ENCODE measurements around the gene GJA1. TPM values are rescaled to one million over a fixed set of nuclear protein-coding genes. Genes with fewer than 3 reads are reported as not detected.

The GJA1 gene
- polyA plus RNA-seq, 1 donor (not counting 4 experiments of a cell fraction or from before 2014, with no cell fraction given): 164 TPM

- Histone ChIP-seq H4K20me1 (ENCODE audit: control insufficient read depth, extremely low read depth, insufficient read depth, low read length) (no peaks in the 10 kb centered on the region), H3K27me3 (ENCODE audit: control insufficient read depth, extremely low read depth, insufficient read depth, low read length) (no peaks in the 10 kb centered on the region), H3K36me3 (ENCODE audit: control insufficient read depth in 2 of 2, extremely low read depth in 1 of 2, insufficient read depth in 2 of 2, low read length in 2 of 2) (peaks cover 0 to 8% of the 10 kb centered on the region in 2 experiments), H2AFZ (ENCODE audit: control insufficient read depth, low read length) (no peak overlapping the region), H3K4me1 (ENCODE audit: control insufficient read depth, extremely low read depth, insufficient read depth, low read length) (peaks cover 4% of the 10 kb centered on the region), H3K4me3 (ENCODE audit: control insufficient read depth in 2 of 3, extremely low read depth in 1 of 3, insufficient read depth in 2 of 3, low read depth in 1 of 3, low read length in 3 of 3) (no peak overlapping the region), H3K79me2 (ENCODE audit: control insufficient read depth, insufficient read depth, low read length) (peaks cover 12% of the 10 kb centered on the region), H3K9ac (ENCODE audit: control insufficient read depth, extremely low read depth, insufficient read depth, low read length) (no peak overlapping the region), H3K4me2 (ENCODE audit: control insufficient read depth, extremely low read depth, insufficient read depth, low read depth, low read length) (no peak overlapping the region), H3K9me1 (ENCODE audit: control insufficient read depth, extremely low read depth, insufficient read depth, low read length) (no peaks in the 10 kb centered on the region), H3K9me3 (ENCODE audit: control insufficient read depth, low read depth, low read length) (no peaks in the 10 kb centered on the region), H3K27ac (ENCODE audit: control insufficient read depth, insufficient read depth, low read length) (no peak overlapping the region)
- no peak for FAIRE-seq
- no peak for DNase-seq (ENCODE audit: low read depth, low spot score)
- TF ChIP-seq CTCF (optimal IDR thresholded peaks at IDR 0.05 in 1 of 3, IDR thresholded peaks at IDR 0.05 in 1 of 3, conservative IDR thresholded peaks at IDR 0.05 in 1 of 3; ENCODE audit: extremely low read depth in 1 of 3, insufficient read depth in 2 of 3, low read length in 3 of 3) (no peak), EZH2 (IDR thresholded peaks at IDR 0.05; ENCODE audit: low read length) (no peak)
- dilution Hi-C loops (cut with MboI; ENCODE audit: extremely low pct_ligation_motif_present, low sequenced_read_pairs): no loop called here
These were observed 15.8 kb downstream of the GJA1 start for GRCh38 chr6:121451250-121451649.

- Histone ChIP-seq H3K9ac (ENCODE audit: control insufficient read depth, extremely low read depth, insufficient read depth, low read length) (no peak overlapping the region), H2AFZ (ENCODE audit: control insufficient read depth, low read length) (no peak overlapping the region), H3K27me3 (ENCODE audit: control insufficient read depth, extremely low read depth, insufficient read depth, low read length) (no peaks in the 10 kb centered on the region), H3K4me3 (ENCODE audit: control insufficient read depth in 2 of 3, extremely low read depth in 1 of 3, insufficient read depth in 2 of 3, low read depth in 1 of 3, low read length in 3 of 3) (no peak overlapping the region), H3K79me2 (ENCODE audit: control insufficient read depth, insufficient read depth, low read length) (peaks cover 2% of the 10 kb centered on the region), H3K36me3 (ENCODE audit: control insufficient read depth in 2 of 2, extremely low read depth in 1 of 2, insufficient read depth in 2 of 2, low read length in 2 of 2) (no peaks in the 10 kb centered on the region), H3K4me2 (ENCODE audit: control insufficient read depth, extremely low read depth, insufficient read depth, low read depth, low read length) (no peak overlapping the region), H4K20me1 (ENCODE audit: control insufficient read depth, extremely low read depth, insufficient read depth, low read length) (no peaks in the 10 kb centered on the region), H3K9me1 (ENCODE audit: control insufficient read depth, extremely low read depth, insufficient read depth, low read length) (no peaks in the 10 kb centered on the region), H3K4me1 (ENCODE audit: control insufficient read depth, extremely low read depth, insufficient read depth, low read length) (no peaks in the 10 kb centered on the region), H3K9me3 (ENCODE audit: control insufficient read depth, low read depth, low read length) (no peaks in the 10 kb centered on the region), H3K27ac (ENCODE audit: control insufficient read depth, insufficient read depth, low read length) (no peak overlapping the region)
- FAIRE-seq (peak; percentile 43), DNase-seq (ENCODE audit: low read depth, low spot score) (no peak)
- no peak for TF ChIP-seq CTCF (optimal IDR thresholded peaks at IDR 0.05 in 1 of 3, IDR thresholded peaks at IDR 0.05 in 1 of 3, conservative IDR thresholded peaks at IDR 0.05 in 1 of 3; ENCODE audit: extremely low read depth in 1 of 3, insufficient read depth in 2 of 3, low read length in 3 of 3)
- dilution Hi-C loops (cut with MboI; ENCODE audit: extremely low pct_ligation_motif_present, low sequenced_read_pairs): no loop called here
These were observed 17.7 kb downstream of the GJA1 start for GRCh38 chr6:121453191-121453590.

Measured in keratinocyte (primary cell).